PC-9 (cell line): ENCODE data around the gene ACP1.

ENCODE experiments used
- CTCF ChIP-seq: fragments of 200-600 bp; sonication (generic); conservative IDR thresholded peaks from 2 replicates; pipeline ENCODE4 v1.6.1; 2017; ENCODE audit warnings: mixed run types, antibody characterized with exemption, mild to moderate bottlenecking, moderate library complexity
- EZH2 ChIP-seq: fragments of 200-600 bp; sonication (generic); IDR thresholded peaks from 2 replicates; pipeline ENCODE4 v1.8.0; 2017; ENCODE audit warnings: antibody characterized with exemption, low read depth

GRCh38 chr2:223971-224760 is 40.6 kb upstream of the ACP1 start:
- TF ChIP-seq CTCF = no peak
- TF ChIP-seq EZH2 = no peak
